Pancreas (tissue), 10 donors: ENCODE results near the gene MREG. TPM values are rescaled to one million over a fixed set of nuclear protein-coding genes. Genes with fewer than 3 reads are reported as not detected.
"Not testable (repeated sequence)": the region's sequence is repeated elsewhere in the genome, so short reads cannot be mapped to it uniquely, and the experiment has no call there.

Experiments used
- ATAC-seq, 4 donors: fragments of 200-7000 bp; cut with Tn5 transposase; one replicate each; pipeline versions ENCODE4 v1.8.0 to v1.9.1; 2020; ENCODE audit warnings: mild to moderate bottlenecking in 4 of 4, moderate library complexity in 4 of 4
- DNase-seq, 6 donors: peaks; one replicate each; pipeline ENCODE4 v3.0.0-alpha.2; 2020
- FAIRE-seq: peaks from 2 replicates; lab custom pipeline; 2012; peaks lifted over from hg19 to GRCh38; lab: Jason Lieb, UNC
- H3K27ac ChIP-seq, 4 donors: fragments of 200-600 bp; sonication (generic); 1 replicate in 3 of 4; 2 replicates in 1 of 4; pipeline versions ENCODE4 v1.5.0 to v1.8.0; 2020
- H3K27me3 ChIP-seq, 4 donors: fragments of 200-600 bp; one replicate each; pipeline ENCODE4 v1.8.0; 2021
- H3K36me3 ChIP-seq, 3 donors: fragments of 200-600 bp; sonication (generic) in 1 of 3; one replicate each; pipeline versions ENCODE4 v1.5.0 to v1.8.0; 2020 to 2021
- H3K4me1 ChIP-seq, 3 donors: fragments of 200-600 bp; one replicate each; pipeline ENCODE4 v1.8.0; 2021
- H3K4me3 ChIP-seq, 4 donors: fragments of 200-600 bp; sonication (generic) in 2 of 4; one replicate each; pipeline versions ENCODE4 v1.5.0 to v1.8.0; 2020 to 2021
- H3K9me3 ChIP-seq, 4 donors: fragments of 200-600 bp; one replicate each; pipeline ENCODE4 v1.8.0; 2021
- WGBS, 2 donors: extraction: QIAGEN DNeasy Blood & Tissue Kit; methylation state at CpG; one replicate each; pipeline ENCODE4 v1.1.7; 2013; 5-methylcytosine and 5-hydroxymethylcytosine counted together
- intact Hi-C, 3 donors: fragments of 100-400 bp; cut with DNase I; formaldehyde crosslinking; loops; one replicate each; pipeline versions ENCODE4 v1.11.1 to v1.14.2; 2022
- polyA plus RNA-seq, 2 donors: library from polyadenylated mRNA; stranded (reverse); fragments of 200-250 nt; gene quantifications; one replicate each; pipeline ENCODE4 v1.2.3, GENCODE V29; 2013
- total RNA-seq, 6 donors: library from RNA; stranded (reverse); fragmentation: NEBNext Ultra II Directional in 4 of 6; extraction: Animal tissue kit (Norgen Biotek cat#: 25700) in 4 of 6; gene quantifications; one replicate each; pipeline versions ENCODE4 v1.2.1 to v1.2.4, GENCODE V29; 2021 to 2023
- TF ChIP-seq, protein P1 (sequence below), 4 donors: fragments of 200-600 bp; sonication (generic) in 3 of 4; IDR thresholded peaks; one replicate each; pipeline versions ENCODE4 v1.5.0 to v1.8.0; 2021; ENCODE audit warnings: antibody characterized with exemption in 4 of 4
- donor health status: healthy with polysubstance abuse.
- donor health status: DM: no; HTN: no; CAD: no; lungs with moderate emphysema.
- donor health status: DM: no; HTN: no; CAD: no.
- donor health status: control.
- donor health status: control.
- donor health status: Bipolar disorder and iron deficiency.
- donor health status: DM: yes; HTN: yes; CAD: no.
- donor health status: DM: no; HTN: no; CAD: no.
- donor health status: DM: no; HTN: no; CAD: no.
- donor health status: DM: yes; HTN: yes; CAD: no.

Gene MREG
- total and polyA plus RNA-seq, 8 donors = 1.2 to 4.8 (median 2.3) TPM

DNA sequence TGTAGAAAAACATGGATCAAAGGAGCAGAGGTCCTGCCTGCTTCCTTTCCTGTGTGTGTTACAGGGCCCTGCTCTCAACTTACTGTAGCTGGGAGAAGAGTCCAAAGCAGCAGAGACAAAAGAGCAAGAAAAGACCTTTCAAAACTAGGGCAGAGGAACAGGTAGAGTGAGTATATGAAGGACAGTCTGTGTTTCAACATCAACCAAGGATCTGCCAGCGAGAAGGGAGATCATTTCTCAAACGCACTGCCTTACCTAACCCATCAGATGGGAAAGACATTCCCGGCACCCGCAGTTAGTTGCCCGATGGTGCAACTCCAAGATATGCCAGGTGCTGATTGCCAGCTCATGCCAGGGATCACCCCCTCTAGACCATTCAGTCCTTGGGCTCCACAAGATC is 41.7 kb downstream of the MREG start:
- TF ChIP-seq, protein P1, sequence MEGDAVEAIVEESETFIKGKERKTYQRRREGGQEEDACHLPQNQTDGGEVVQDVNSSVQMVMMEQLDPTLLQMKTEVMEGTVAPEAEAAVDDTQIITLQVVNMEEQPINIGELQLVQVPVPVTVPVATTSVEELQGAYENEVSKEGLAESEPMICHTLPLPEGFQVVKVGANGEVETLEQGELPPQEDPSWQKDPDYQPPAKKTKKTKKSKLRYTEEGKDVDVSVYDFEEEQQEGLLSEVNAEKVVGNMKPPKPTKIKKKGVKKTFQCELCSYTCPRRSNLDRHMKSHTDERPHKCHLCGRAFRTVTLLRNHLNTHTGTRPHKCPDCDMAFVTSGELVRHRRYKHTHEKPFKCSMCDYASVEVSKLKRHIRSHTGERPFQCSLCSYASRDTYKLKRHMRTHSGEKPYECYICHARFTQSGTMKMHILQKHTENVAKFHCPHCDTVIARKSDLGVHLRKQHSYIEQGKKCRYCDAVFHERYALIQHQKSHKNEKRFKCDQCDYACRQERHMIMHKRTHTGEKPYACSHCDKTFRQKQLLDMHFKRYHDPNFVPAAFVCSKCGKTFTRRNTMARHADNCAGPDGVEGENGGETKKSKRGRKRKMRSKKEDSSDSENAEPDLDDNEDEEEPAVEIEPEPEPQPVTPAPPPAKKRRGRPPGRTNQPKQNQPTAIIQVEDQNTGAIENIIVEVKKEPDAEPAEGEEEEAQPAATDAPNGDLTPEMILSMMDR (IDR thresholded peaks at IDR 0.05) = no peak
- DNase-seq (no peak), FAIRE-seq (no peak), ATAC-seq (no peak)
- Histone ChIP-seq H3K4me1 (no peaks in the 10 kb centered on the region), H3K27ac (no peak overlapping the region), H3K4me3 (no peak overlapping the region), H3K36me3 (no peaks in the 10 kb centered on the region), H3K9me3 (no peaks in the 10 kb centered on the region), H3K27me3 (no peaks in the 10 kb centered on the region)
- WGBS, 2 donors = 89 to 94% methylated on average over 5 of the region's 5 CpGs
- intact Hi-C loops = no loop called here

DNA sequence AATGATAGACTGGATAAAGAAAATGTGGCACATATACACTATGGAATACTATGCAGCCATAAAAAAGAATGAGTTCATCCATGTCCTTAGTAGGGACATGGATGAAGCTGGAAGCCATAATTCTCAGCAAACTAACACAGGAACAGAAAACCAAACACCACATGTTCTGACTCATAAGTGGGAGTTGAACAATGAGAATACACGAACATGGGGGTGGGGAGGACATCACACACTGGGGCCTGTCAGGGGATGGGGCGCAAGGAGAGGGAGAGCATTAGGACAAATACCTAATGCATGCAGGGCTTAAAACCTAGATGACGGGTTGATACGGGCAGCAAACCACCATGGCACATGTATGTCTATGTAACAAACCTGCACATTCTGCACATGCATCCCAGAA is 42.5 kb downstream of the MREG start:
- H3K36me3 ChIP-seq, FAIRE-seq, intact Hi-C loops, H3K4me3 ChIP-seq, ATAC-seq, DNase-seq, H3K27me3 ChIP-seq, H3K4me1 ChIP-seq, H3K27ac ChIP-seq, H3K9me3 ChIP-seq: not testable (repeated sequence)
- 97 to 99% methylated on average over 4 of the region's 4 CpGs for WGBS, 2 donors

DNA sequence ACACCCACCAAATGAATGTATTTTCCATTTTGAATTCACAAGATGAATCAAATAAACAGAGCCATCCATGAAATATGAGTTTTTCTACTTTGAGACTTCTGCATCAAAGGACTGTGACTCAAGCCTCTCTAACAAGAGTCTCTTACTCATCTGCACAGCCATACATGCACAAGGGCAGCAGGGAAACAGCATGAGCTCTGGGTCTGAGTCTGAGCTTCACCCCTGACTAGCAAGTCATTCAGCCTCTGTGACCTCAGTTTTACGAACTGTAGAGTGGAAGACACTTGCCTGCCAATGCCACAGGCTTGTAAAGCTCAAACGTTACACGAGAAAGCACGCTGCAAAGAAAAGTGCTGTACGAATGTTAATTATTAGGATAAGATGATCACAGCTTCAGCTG is 42.9 kb downstream of the MREG start:
- ATAC-seq (no peak), DNase-seq (no peak), FAIRE-seq (no peak)
- H3K9me3 ChIP-seq = no peaks in the 10 kb centered on the region
- H3K4me1 ChIP-seq = no peaks in the 10 kb centered on the region
- TF ChIP-seq, protein P1 (IDR thresholded peaks at IDR 0.05) = no peak
- no peak overlapping the region for H3K4me3 ChIP-seq
- no peak overlapping the region for H3K27ac ChIP-seq
- 83 to 96% methylated on average over 5 of the region's 5 CpGs for WGBS, 2 donors
- intact Hi-C loops = no loop called here
- H3K36me3 ChIP-seq = no peaks in the 10 kb centered on the region
- no peaks in the 10 kb centered on the region for H3K27me3 ChIP-seq

DNA sequence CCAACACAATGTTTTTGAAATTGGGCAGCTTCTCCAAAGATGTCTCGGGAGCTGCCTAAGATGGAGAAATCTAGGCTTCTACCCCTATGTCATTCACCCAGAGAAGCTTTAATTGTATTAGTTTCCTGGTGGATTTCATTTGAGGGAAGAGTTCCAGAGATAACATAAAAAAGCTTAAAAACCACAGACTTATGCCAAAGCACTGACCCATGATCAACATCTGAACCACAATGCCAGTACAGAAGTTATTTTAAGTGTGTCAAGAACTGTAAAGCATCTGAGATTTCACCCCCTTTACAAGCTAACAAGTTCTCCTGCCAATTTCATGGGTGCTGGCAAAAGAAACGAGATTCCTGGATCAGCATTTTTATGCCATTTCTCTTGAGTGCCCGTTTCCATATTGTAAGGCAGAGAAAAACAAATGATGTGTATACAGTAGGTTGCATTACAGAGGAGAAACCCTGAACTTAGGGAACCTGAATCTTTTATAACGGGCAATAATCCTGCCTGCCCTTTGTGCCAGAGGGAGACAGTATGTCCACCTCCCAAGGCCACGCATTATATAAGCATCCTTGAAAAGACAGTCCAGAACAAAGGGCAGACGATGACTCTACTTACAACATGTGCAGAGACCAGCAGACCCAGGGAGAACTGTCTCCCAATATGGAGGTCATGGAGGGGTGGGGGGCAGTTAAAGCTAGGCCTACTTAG is 44.1 kb downstream of the MREG start:
- FAIRE-seq = no peak
- no peaks in the 10 kb centered on the region for H3K27me3 ChIP-seq
- no peak overlapping the region for H3K4me3 ChIP-seq
- H3K36me3 ChIP-seq = no peaks in the 10 kb centered on the region
- no peak for ATAC-seq
- WGBS, 2 donors = 93 to 96% methylated on average over 6 of the region's 6 CpGs
- H3K27ac ChIP-seq = no peak overlapping the region
- intact Hi-C loops = no loop called here
- DNase-seq = no peak
- no peaks in the 10 kb centered on the region for H3K9me3 ChIP-seq
- TF ChIP-seq, protein P1 (IDR thresholded peaks at IDR 0.05) = no peak
- no peaks in the 10 kb centered on the region for H3K4me1 ChIP-seq

DNA sequence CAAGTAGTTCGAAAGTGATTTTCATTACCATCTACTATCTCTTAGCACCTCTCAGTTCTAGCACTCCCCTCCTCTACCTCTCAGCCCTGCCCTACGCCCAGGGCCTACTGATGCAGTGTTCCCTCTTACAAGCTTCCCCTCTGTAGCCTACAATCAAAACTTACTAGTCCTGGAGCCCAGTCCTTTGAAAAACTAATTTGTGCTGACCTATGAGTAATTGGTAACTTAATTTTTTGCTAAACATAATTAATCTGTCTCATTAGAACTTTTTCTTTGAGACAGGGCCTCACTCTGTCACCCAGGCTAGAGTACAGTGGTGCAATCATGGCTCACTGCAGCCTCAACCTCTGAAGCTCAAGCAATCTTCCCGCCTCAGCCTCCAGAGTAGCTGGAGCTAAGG is 44.9 kb downstream of the MREG start:
- WGBS, 2 donors = 92 to 99% methylated on average over 3 of the region's 3 CpGs
- FAIRE-seq (no peak), ATAC-seq (no peak), DNase-seq (no peak)
- intact Hi-C loops = no loop called here
- TF ChIP-seq, protein P1 (IDR thresholded peaks at IDR 0.05) = no peak
- no peaks in the 10 kb centered on the region for H3K36me3 ChIP-seq
- no peak overlapping the region for H3K4me3 ChIP-seq
- no peak overlapping the region for H3K27ac ChIP-seq
- no peaks in the 10 kb centered on the region for H3K27me3 ChIP-seq
- no peaks in the 10 kb centered on the region for H3K4me1 ChIP-seq
- H3K9me3 ChIP-seq = no peaks in the 10 kb centered on the region
